Kidney (tissue), 14 donors: ENCODE measurements around the gene TMEM178B. TPM values are rescaled to one million over a fixed set of nuclear protein-coding genes. Genes with fewer than 3 reads are reported as not detected.

Experiments
- DNase-seq, 5 donors: peaks; one replicate each; pipeline ENCODE4 v3.0.0-alpha.2; 2013 to 2020
- FAIRE-seq: peaks from 2 replicates; lab custom pipeline; 2012; peaks lifted over from hg19 to GRCh38; lab: Jason Lieb, UNC
- H3K27ac ChIP-seq, 2 donors: one replicate each; pipeline ENCODE4 v1.7.0; 2013; ENCODE audit warnings: low read depth in 2 of 2, low read length in 2 of 2, inconsistent platforms in 1 of 2
- H3K27me3 ChIP-seq: one replicate; pipeline ENCODE4 v1.7.1; 2013; ENCODE audit warnings: low read length, inconsistent platforms; ENCODE audit not compliant: control insufficient read depth, insufficient read depth
- H3K36me3 ChIP-seq, 3 donors: one replicate each; pipeline versions ENCODE4 v1.7.0 to v1.7.1; 2013; ENCODE audit warnings: low read length in 3 of 3, control low read depth in 1 of 3, inconsistent platforms in 1 of 3; ENCODE audit not compliant: insufficient read depth in 3 of 3, control insufficient read depth in 2 of 3
- H3K4me1 ChIP-seq, 3 donors: one replicate each; pipeline versions ENCODE4 v1.7.0 to v1.7.1; 2013; ENCODE audit warnings: low read length in 3 of 3, inconsistent platforms in 1 of 3, low read depth in 1 of 3; ENCODE audit not compliant: control insufficient read depth in 2 of 3, insufficient read depth in 2 of 3
- H3K4me3 ChIP-seq, 3 donors: one replicate each; pipeline versions ENCODE4 v1.7.0 to v1.8.1; 2013; ENCODE audit warnings: low read length in 3 of 3, control low read depth in 1 of 3, inconsistent platforms in 1 of 3
- H3K9ac ChIP-seq, 3 donors: one replicate each; pipeline versions ENCODE4 v1.7.0 to v1.7.1; 2013; ENCODE audit warnings: low read length in 3 of 3, control low read depth in 1 of 3, inconsistent platforms in 1 of 3
- H3K9me3 ChIP-seq, 3 donors: one replicate each; pipeline versions ENCODE4 v1.7.0 to v1.7.1; 2013; ENCODE audit warnings: low read length in 3 of 3, control low read depth in 1 of 3, inconsistent platforms in 1 of 3; ENCODE audit not compliant: control insufficient read depth in 2 of 3, insufficient read depth in 1 of 3
- CTCF ChIP-seq: IDR thresholded peaks from 3 replicates; pipeline ENCODE4 v1.5.1; 2012; ENCODE audit warnings: mild to moderate bottlenecking, moderate library complexity, borderline replicate concordance; ENCODE audit not compliant: insufficient read depth; ENCODE audit errors: extremely low read depth
- intact Hi-C: fragments of 100-400 bp; cut with DNase I; formaldehyde crosslinking; loops from one replicate; pipeline ENCODE4 v1.11.1; 2022
- polyA plus RNA-seq: library from polyadenylated mRNA; stranded (reverse); fragments of 350-450 nt; fragmentation: Illumina TruSeq; extraction: RNeasy Lipid Tissue Mini Kit (QIAGEN cat#74804); gene quantifications from one replicate; pipeline ENCODE4 v1.2.3, GENCODE V29; 2014; ENCODE audit warnings: low read depth, low replicate concordance; ENCODE audit not compliant: insufficient read depth
- total RNA-seq: library from RNA; stranded (reverse); fragmentation: NEBNext Ultra II Directional; extraction: Animal tissue kit (Norgen Biotek cat#: 25700); gene quantifications from one replicate; pipeline ENCODE4 v1.2.1, GENCODE V29; 2021
- donor health status: control.
- donor health status: control.
- donor health status: control.
- donor health status: control.
- donor health status: control.
- donor health status: DM: yes; HTN: yes; CAD: no.
- donor health status: Normal renal cell carcinoma (clear cell type).

Gene TMEM178B
- total and polyA plus RNA-seq, 2 donors from 2014 or later = 0.58 to 20.0 TPM

- intact Hi-C loops = no loop called here
- Histone ChIP-seq H3K9me3 (peaks cover 0 to 1% (median 0%) of the 10 kb centered on the region in 3 donors), H3K27ac (no peak overlapping the region), H3K27me3 (no peaks in the 10 kb centered on the region), H3K36me3 (no peaks in the 10 kb centered on the region), H3K4me3 (no peak overlapping the region), H3K4me1 (no peaks in the 10 kb centered on the region), H3K9ac (no peak overlapping the region)
- FAIRE-seq (no peak), DNase-seq (no peak)
- no peak for TF ChIP-seq CTCF
Measured at GRCh38 chr7:141280100-141280499, 206.2 kb downstream of the TMEM178B start.

DNA sequence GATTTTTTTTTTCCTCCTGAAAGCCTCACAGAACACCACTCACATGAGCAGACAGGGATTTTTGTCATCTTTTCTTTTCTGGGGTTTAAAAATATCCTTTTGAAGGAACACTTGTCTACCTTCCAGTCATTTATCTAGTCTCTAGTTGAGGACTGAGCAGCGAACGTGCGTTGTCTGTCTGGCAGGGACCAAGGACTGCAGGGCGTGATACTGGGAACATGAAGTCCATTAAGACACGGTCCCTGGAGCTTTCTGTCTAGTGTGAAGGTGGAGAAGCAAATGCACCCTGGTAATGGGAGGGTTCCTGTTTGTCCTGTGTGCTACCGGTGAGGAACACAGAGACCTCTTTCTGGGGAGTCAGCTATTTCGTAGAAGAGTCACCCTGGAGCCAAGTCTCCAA is 207.4 kb downstream of the TMEM178B start:
- peaks cover 0 to 1% (median 0%) of the 10 kb centered on the region in 3 donors for H3K9me3 ChIP-seq
- intact Hi-C loops = no loop called here
- no peaks in the 10 kb centered on the region for H3K4me1 ChIP-seq
- DNase-seq (no peak), FAIRE-seq (no peak)
- H3K9ac ChIP-seq = no peak overlapping the region
- no peak overlapping the region for H3K27ac ChIP-seq
- no peak overlapping the region for H3K4me3 ChIP-seq
- no peak for TF ChIP-seq CTCF
- H3K36me3 ChIP-seq = no peaks in the 10 kb centered on the region
- H3K27me3 ChIP-seq = no peaks in the 10 kb centered on the region

DNA sequence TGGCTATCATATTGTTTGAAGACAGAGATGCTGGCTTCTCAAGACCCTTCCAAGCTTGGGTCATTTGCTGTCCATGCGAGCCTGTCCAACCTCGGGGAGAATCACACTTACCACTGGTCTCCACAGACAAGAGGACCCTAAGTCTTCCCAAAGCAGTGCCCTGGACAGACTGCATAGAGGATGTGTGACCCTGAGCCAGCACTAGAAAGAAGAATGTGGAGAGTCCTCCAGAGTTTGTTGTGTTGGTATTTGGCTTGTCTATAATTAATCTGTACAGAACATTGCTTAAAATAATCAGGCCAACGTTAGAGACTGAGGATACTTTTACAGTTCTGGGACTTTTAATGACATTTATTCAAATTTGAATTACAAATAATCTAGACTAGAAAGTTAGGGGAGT is 212.7 kb downstream of the TMEM178B start:
- TF ChIP-seq CTCF = no peak
- H3K27me3 ChIP-seq = no peaks in the 10 kb centered on the region
- H3K9me3 ChIP-seq = no peaks in the 10 kb centered on the region
- H3K4me3 ChIP-seq = no peak overlapping the region
- no peaks in the 10 kb centered on the region for H3K36me3 ChIP-seq
- H3K27ac ChIP-seq = no peak overlapping the region
- no peak overlapping the region for H3K9ac ChIP-seq
- intact Hi-C loops = no loop called here
- peaks cover 0 to 5% (median 0%) of the 10 kb centered on the region in 3 donors for H3K4me1 ChIP-seq
- DNase-seq (no peak), FAIRE-seq (no peak)

- DNase-seq (no peak), FAIRE-seq (no peak)
- H3K9ac ChIP-seq = no peak overlapping the region
- no peak for TF ChIP-seq CTCF
- no peak overlapping the region for H3K27ac ChIP-seq
- no peaks in the 10 kb centered on the region for H3K9me3 ChIP-seq
- H3K4me1 ChIP-seq = peaks cover 0 to 5% (median 0%) of the 10 kb centered on the region in 3 donors
- intact Hi-C loops = no loop called here
- no peak overlapping the region for H3K4me3 ChIP-seq
- no peaks in the 10 kb centered on the region for H3K36me3 ChIP-seq
- H3K27me3 ChIP-seq = no peaks in the 10 kb centered on the region
Measured at GRCh38 chr7:141287936-141288335, 214.1 kb downstream of the TMEM178B start.
